HepG2 (cell line): ENCODE results near the gene CORO1C. TPM values are rescaled to one million over a fixed set of nuclear protein-coding genes. Genes with fewer than 3 reads are reported as not detected.

Experiments
- ATF3 ChIP-seq: sonication (generic); formaldehyde crosslinking; IDR thresholded peaks from 2 replicates; pipeline ENCODE4 v1.4.0; 2020; ENCODE audit warnings: missing genetic modification reagents
- CTCF ChIP-seq: sonication (generic); formaldehyde crosslinking; IDR thresholded peaks from 2 replicates; pipeline ENCODE4 v1.5.0; 2020; ENCODE audit warnings: mild to moderate bottlenecking, missing genetic modification reagents, moderate library complexity
- DRAP1 ChIP-seq: IDR thresholded peaks from 2 replicates; pipeline ENCODE4 v1.6.1; 2016; ENCODE audit warnings: missing genetic modification reagents, missing compliant biosample characterization
- ETV6 ChIP-seq: sonication (generic); formaldehyde crosslinking; conservative IDR thresholded peaks from 2 replicates; pipeline ENCODE4 v1.4.0; 2020; ENCODE audit warnings: missing genetic modification reagents
- GATAD2A ChIP-seq: IDR thresholded peaks from 2 replicates; pipeline ENCODE4 v1.6.1; 2016
- HDAC2 ChIP-seq: sonication (generic); formaldehyde crosslinking; IDR thresholded peaks from 2 replicates; pipeline ENCODE4 v1.4.0; 2020; ENCODE audit warnings: missing genetic modification reagents
- HIC2 ChIP-seq: sonication (generic); formaldehyde crosslinking; IDR thresholded peaks from 2 replicates; pipeline ENCODE4 v1.9.0; 2022; ENCODE audit warnings: low read depth, missing genetic modification reagents
- KLF11 ChIP-seq: IDR thresholded peaks from 2 replicates; pipeline ENCODE4 v1.6.1; 2016; ENCODE audit warnings: missing compliant biosample characterization
- KLF6 ChIP-seq: IDR thresholded peaks from 2 replicates; pipeline ENCODE4 v1.8.0; 2016; ENCODE audit warnings: missing biosample characterization, missing genetic modification reagents
- LCORL ChIP-seq, 2 experiments: fragments of 450-650 bp in 1 of 2; sonication (generic) in 1 of 2; formaldehyde crosslinking in 1 of 2; IDR thresholded peaks; 2 replicates each; pipeline versions ENCODE4 v1.5.0 to v1.6.1; 2017 to 2020; ENCODE audit warnings: antibody characterized with exemption in 1 of 2, missing genetic modification reagents in 1 of 2
- RNF219 ChIP-seq: sonication (generic); formaldehyde crosslinking; IDR thresholded peaks from 2 replicates; pipeline ENCODE4 v1.5.0; 2020; ENCODE audit warnings: mild to moderate bottlenecking, missing genetic modification reagents
- RXRA ChIP-seq: sonication (generic); formaldehyde crosslinking; IDR thresholded peaks from 2 replicates; pipeline ENCODE4 v1.5.1; 2020; ENCODE audit warnings: missing genetic modification reagents
- TCF7L2 ChIP-seq: IDR thresholded peaks from 2 replicates; pipeline ENCODE4 v1.6.1; 2011; ENCODE audit warnings: mild to moderate bottlenecking, low read depth, low read length, moderate library complexity
- USF2 ChIP-seq, 2 experiments: sonication (generic) in 1 of 2; formaldehyde crosslinking in 1 of 2; IDR thresholded peaks; 2 replicates each; pipeline versions ENCODE4 v1.5.1 to v1.6.1; 2011 to 2020; ENCODE audit warnings: borderline replicate concordance in 1 of 2, low read depth in 1 of 2, low read length in 1 of 2, mild to moderate bottlenecking in 1 of 2, missing genetic modification reagents in 1 of 2, moderate library complexity in 1 of 2
- ZBTB26 ChIP-seq: IDR thresholded peaks from 2 replicates; pipeline ENCODE4 v1.6.1; 2016; ENCODE audit warnings: missing compliant biosample characterization, missing genetic modification reagents, borderline replicate concordance
- ZNF101 ChIP-seq: sonication (generic); formaldehyde crosslinking; IDR thresholded peaks from 2 replicates; pipeline ENCODE4 v1.4.0; 2020; ENCODE audit warnings: mild to moderate bottlenecking, low read depth, missing genetic modification reagents, borderline replicate concordance
- ZNF136 ChIP-seq: sonication (generic); formaldehyde crosslinking; IDR thresholded peaks from 2 replicates; pipeline ENCODE4 v1.8.1; 2022; ENCODE audit warnings: low read depth, mild to moderate bottlenecking, moderate library complexity, missing genetic modification reagents
- polyA plus RNA-seq, 8 experiments: library from polyadenylated mRNA; depleted of rRNA in 3 of 8; stranded (reverse) in 7 of 8; unstranded in 1 of 8; fragments of >200 nt; fragmentation: Illumina TruSeq in 4 of 8; extraction: Trizol in 4 of 8; gene quantifications; 2 replicates each; pipeline versions ENCODE4 v1.2.1 to v1.2.3, GENCODE V29; 2011 to 2016; ENCODE audit warnings: low read depth in 4 of 8, missing spikeins in 1 of 8, mixed read lengths in 1 of 8; ENCODE audit not compliant: insufficient read depth in 1 of 8
- total RNA-seq, 5 experiments: library from RNA; depleted of rRNA; stranded (reverse); fragments of >200 nt; fragmentation: Illumina TruSeq; extraction: Trizol; gene quantifications; 2 replicates each; pipeline ENCODE4 v1.2.3, GENCODE V29; 2016; ENCODE audit warnings: low read depth in 1 of 5

The CORO1C gene
- total and polyA plus RNA-seq, 2 of the 13 experiments (the other 11 are each of a cell fraction or from before 2014, with no cell fraction given): 73.7 to 131 TPM

GRCh38 chr12:108691175-108691997 is 39.9 kb downstream of the CORO1C start (continued):
- TF ChIP-seq ZBTB26 (CRISPR knock-in tag) (peak; percentile 79), CTCF (CRISPR knock-in tag) (peak; percentile 29; the same call in 1 of the 2 replicates), GATAD2A (CRISPR knock-in tag) (peak; percentile 52; the same call in 1 of the 2 replicates), KLF11 (CRISPR knock-in tag) (no peak), ZNF101 (CRISPR knock-in tag) (no peak), TCF7L2 (no peak), HDAC2 (peak; percentile 44; the same call in 1 of the 2 replicates), RNF219 (CRISPR knock-in tag) (no peak), KLF6 (no peak), USF2 (IDR thresholded peaks at IDR 0.05; ENCODE audit: low read depth, low read length) (no peak), USF2 (CRISPR knock-in tag; IDR thresholded peaks at IDR 0.05; ENCODE audit: borderline replicate concordance) (peak; percentile 98; the same call in 1 of the 2 replicates), ZNF136 (CRISPR knock-in tag) (0 out of 2 replicates have a peak, but pooled peaks have one; percentile 30), HIC2 (peak; percentile 78; the same call in 1 of the 2 replicates), LCORL (IDR thresholded peaks at IDR 0.05) (no peak), LCORL (CRISPR knock-in tag; IDR thresholded peaks at IDR 0.05) (peak; percentile 80), ATF3 (0 out of 2 replicates have a peak, but pooled peaks have one; percentile 20), RXRA (CRISPR knock-in tag) (0 out of 2 replicates have a peak, but pooled peaks have one; percentile 10), DRAP1 (CRISPR knock-in tag) (peak; percentile 25; the same call in 1 of the 2 replicates), ETV6 (no peak)
